Liver (tissue), 3 donors: ENCODE measurements around the gene NFIA.
"Not testable (repeated sequence)": the region's sequence is repeated elsewhere in the genome, so short reads cannot be mapped to it uniquely, and the experiment has no call there.

Source experiments
- GABPA ChIP-seq, 2 donors: IDR thresholded peaks in 1 of 2; conservative IDR thresholded peaks in 1 of 2; 2 replicates each; pipeline ENCODE4 v1.6.1; 2016; ENCODE audit warnings: antibody characterized with exemption in 2 of 2, mild to moderate bottlenecking in 1 of 2, moderate library complexity in 1 of 2
- HNF4A ChIP-seq, 2 donors: conservative IDR thresholded peaks; 2 replicates each; pipeline ENCODE4 v1.6.1; 2016; ENCODE audit warnings: antibody characterized with exemption in 2 of 2, mild to moderate bottlenecking in 2 of 2
- JUND ChIP-seq, 2 donors: IDR thresholded peaks; 2 replicates each; pipeline ENCODE4 v1.6.1; 2016; ENCODE audit warnings: antibody characterized with exemption in 2 of 2
- RAD21 ChIP-seq, 2 donors: IDR thresholded peaks; 2 replicates each; pipeline ENCODE4 v1.6.1; 2016; ENCODE audit warnings: antibody characterized with exemption in 2 of 2, mild to moderate bottlenecking in 2 of 2
- TAF1 ChIP-seq: conservative IDR thresholded peaks from 2 replicates; pipeline ENCODE4 v1.6.1; 2016; ENCODE audit warnings: antibody characterized with exemption, mild to moderate bottlenecking
- YY1 ChIP-seq: IDR thresholded peaks from 2 replicates; pipeline ENCODE4 v1.6.1; 2016; ENCODE audit warnings: antibody characterized with exemption, mild to moderate bottlenecking
- TF ChIP-seq, protein P1 (sequence below): fragments of 150-350 bp; IDR thresholded peaks from 2 replicates; pipeline ENCODE4 v1.5.1; 2017; ENCODE audit warnings: improper control_type of control experiment, low read depth, low read length; ENCODE audit not compliant: missing input control
- TF ChIP-seq, protein P2 (sequence below): IDR thresholded peaks from 2 replicates; pipeline ENCODE4 v1.6.1; 2016; ENCODE audit warnings: antibody characterized with exemption
- TF ChIP-seq, protein P3 (sequence below): IDR thresholded peaks from 2 replicates; pipeline ENCODE4 v1.6.1; 2016; ENCODE audit warnings: antibody characterized with exemption, mild to moderate bottlenecking
- TF ChIP-seq, protein P4 (sequence below): IDR thresholded peaks from 2 replicates; pipeline ENCODE4 v1.6.1; 2016; ENCODE audit warnings: antibody characterized with exemption
- TF ChIP-seq, protein P5 (sequence below): IDR thresholded peaks from 2 replicates; pipeline ENCODE4 v1.6.1; 2016; ENCODE audit warnings: antibody characterized with exemption
- donor health status: healthy.
- donor health status: healthy.

DNA sequence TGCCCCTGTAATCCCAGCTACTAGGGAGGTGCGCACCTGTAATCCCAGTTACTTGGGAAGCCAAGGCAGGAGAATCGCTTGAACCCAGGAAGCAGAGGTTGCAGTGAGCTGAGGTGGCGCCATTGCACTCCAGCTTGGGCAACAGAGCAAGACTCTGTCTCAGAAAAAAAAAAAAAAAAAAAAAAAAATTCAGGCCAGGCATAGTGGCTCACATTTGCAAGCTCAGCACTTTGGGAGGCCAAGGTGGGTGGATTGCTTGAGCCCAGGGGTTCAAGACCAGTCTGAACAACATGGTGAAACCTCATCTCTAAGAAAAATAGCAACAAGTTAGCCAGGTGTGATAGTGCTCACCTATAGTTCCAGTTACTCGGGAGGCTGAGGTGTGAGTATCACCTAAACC, 20.8 kb upstream of the NFIA start:
- TF ChIP-seq RAD21 (IDR thresholded peaks at IDR 0.05); GABPA (IDR thresholded peaks at IDR 0.05 in 1 of 2, conservative IDR thresholded peaks at IDR 0.05 in 1 of 2); YY1; TAF1; HNF4A (conservative IDR thresholded peaks at IDR 0.05); JUND (IDR thresholded peaks at IDR 0.05): not testable (repeated sequence)
- TF ChIP-seq, protein P1, sequence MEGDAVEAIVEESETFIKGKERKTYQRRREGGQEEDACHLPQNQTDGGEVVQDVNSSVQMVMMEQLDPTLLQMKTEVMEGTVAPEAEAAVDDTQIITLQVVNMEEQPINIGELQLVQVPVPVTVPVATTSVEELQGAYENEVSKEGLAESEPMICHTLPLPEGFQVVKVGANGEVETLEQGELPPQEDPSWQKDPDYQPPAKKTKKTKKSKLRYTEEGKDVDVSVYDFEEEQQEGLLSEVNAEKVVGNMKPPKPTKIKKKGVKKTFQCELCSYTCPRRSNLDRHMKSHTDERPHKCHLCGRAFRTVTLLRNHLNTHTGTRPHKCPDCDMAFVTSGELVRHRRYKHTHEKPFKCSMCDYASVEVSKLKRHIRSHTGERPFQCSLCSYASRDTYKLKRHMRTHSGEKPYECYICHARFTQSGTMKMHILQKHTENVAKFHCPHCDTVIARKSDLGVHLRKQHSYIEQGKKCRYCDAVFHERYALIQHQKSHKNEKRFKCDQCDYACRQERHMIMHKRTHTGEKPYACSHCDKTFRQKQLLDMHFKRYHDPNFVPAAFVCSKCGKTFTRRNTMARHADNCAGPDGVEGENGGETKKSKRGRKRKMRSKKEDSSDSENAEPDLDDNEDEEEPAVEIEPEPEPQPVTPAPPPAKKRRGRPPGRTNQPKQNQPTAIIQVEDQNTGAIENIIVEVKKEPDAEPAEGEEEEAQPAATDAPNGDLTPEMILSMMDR = not testable (repeated sequence)
- TF ChIP-seq, protein P2, sequence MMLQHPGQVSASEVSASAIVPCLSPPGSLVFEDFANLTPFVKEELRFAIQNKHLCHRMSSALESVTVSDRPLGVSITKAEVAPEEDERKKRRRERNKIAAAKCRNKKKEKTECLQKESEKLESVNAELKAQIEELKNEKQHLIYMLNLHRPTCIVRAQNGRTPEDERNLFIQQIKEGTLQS = not testable (repeated sequence)
- TF ChIP-seq, protein P3, sequence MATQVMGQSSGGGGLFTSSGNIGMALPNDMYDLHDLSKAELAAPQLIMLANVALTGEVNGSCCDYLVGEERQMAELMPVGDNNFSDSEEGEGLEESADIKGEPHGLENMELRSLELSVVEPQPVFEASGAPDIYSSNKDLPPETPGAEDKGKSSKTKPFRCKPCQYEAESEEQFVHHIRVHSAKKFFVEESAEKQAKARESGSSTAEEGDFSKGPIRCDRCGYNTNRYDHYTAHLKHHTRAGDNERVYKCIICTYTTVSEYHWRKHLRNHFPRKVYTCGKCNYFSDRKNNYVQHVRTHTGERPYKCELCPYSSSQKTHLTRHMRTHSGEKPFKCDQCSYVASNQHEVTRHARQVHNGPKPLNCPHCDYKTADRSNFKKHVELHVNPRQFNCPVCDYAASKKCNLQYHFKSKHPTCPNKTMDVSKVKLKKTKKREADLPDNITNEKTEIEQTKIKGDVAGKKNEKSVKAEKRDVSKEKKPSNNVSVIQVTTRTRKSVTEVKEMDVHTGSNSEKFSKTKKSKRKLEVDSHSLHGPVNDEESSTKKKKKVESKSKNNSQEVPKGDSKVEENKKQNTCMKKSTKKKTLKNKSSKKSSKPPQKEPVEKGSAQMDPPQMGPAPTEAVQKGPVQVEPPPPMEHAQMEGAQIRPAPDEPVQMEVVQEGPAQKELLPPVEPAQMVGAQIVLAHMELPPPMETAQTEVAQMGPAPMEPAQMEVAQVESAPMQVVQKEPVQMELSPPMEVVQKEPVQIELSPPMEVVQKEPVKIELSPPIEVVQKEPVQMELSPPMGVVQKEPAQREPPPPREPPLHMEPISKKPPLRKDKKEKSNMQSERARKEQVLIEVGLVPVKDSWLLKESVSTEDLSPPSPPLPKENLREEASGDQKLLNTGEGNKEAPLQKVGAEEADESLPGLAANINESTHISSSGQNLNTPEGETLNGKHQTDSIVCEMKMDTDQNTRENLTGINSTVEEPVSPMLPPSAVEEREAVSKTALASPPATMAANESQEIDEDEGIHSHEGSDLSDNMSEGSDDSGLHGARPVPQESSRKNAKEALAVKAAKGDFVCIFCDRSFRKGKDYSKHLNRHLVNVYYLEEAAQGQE = not testable (repeated sequence)
- TF ChIP-seq, protein P4, sequence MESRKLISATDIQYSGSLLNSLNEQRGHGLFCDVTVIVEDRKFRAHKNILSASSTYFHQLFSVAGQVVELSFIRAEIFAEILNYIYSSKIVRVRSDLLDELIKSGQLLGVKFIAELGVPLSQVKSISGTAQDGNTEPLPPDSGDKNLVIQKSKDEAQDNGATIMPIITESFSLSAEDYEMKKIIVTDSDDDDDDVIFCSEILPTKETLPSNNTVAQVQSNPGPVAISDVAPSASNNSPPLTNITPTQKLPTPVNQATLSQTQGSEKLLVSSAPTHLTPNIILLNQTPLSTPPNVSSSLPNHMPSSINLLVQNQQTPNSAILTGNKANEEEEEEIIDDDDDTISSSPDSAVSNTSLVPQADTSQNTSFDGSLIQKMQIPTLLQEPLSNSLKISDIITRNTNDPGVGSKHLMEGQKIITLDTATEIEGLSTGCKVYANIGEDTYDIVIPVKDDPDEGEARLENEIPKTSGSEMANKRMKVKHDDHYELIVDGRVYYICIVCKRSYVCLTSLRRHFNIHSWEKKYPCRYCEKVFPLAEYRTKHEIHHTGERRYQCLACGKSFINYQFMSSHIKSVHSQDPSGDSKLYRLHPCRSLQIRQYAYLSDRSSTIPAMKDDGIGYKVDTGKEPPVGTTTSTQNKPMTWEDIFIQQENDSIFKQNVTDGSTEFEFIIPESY = not testable (repeated sequence)
- TF ChIP-seq, protein P5, sequence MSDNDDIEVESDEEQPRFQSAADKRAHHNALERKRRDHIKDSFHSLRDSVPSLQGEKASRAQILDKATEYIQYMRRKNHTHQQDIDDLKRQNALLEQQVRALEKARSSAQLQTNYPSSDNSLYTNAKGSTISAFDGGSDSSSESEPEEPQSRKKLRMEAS = not testable (repeated sequence)
